NCI-H1092 treated with DMSO at 0.1 percent for 48 hours (cell line): ENCODE results near the gene CBLIF.
"Not testable (repeated sequence)": the region's sequence is repeated elsewhere in the genome, so short reads cannot be mapped to it uniquely, and the experiment has no call there.

Experiments
- DNase-seq: peaks from one replicate; lab custom pipeline; 2025; lab: John Stamatoyannopoulos, UW

CBLIF gene

GRCh38 chr11:59794417-59794816 is 50.9 kb downstream of the CBLIF start:
- no peak for DNase-seq

- no peak for DNase-seq
Observed at GRCh38 chr11:59792507-59792906, 52.8 kb downstream of the CBLIF start.

- no peak for DNase-seq
Observed at GRCh38 chr11:59791639-59792038, 53.7 kb downstream of the CBLIF start.

- DNase-seq = no peak
Observed at GRCh38 chr11:59787816-59788215, 57.5 kb downstream of the CBLIF start.

GRCh38 chr11:59787255-59787588 is 58.1 kb downstream of the CBLIF start:
- no peak for DNase-seq

GRCh38 chr11:59785818-59786217 is 59.5 kb downstream of the CBLIF start:
- no peak for DNase-seq

GRCh38 chr11:59784441-59784840 is 60.9 kb downstream of the CBLIF start:
- not testable (repeated sequence) for DNase-seq

GRCh38 chr11:59783632-59784090 is 61.6 kb downstream of the CBLIF start:
- DNase-seq = no peak

- DNase-seq = no peak
Observed at GRCh38 chr11:59782080-59782479, 63.2 kb downstream of the CBLIF start.

- DNase-seq = no peak
Observed at GRCh38 chr11:59779487-59779886, 65.8 kb downstream of the CBLIF start.
